IPS-15b (cell line): ENCODE data around the gene HTN3.
"Not testable (repeated sequence)": the region's sequence is repeated elsewhere in the genome, so short reads cannot be mapped to it uniquely, and the experiment has no call there.

ENCODE experiments used
- H3K27me3 ChIP-seq: one replicate; pipeline ENCODE4 v1.6.1; 2013; ENCODE audit warnings: low read length; ENCODE audit not compliant: control insufficient read depth, insufficient read depth
- H3K36me3 ChIP-seq: one replicate; pipeline ENCODE4 v1.6.1; 2013; ENCODE audit warnings: low read length; ENCODE audit not compliant: control insufficient read depth, insufficient read depth
- H3K4me1 ChIP-seq: one replicate; pipeline ENCODE4 v1.6.1; 2013; ENCODE audit warnings: mild to moderate bottlenecking, low read length; ENCODE audit not compliant: control insufficient read depth, insufficient read depth
- H3K4me3 ChIP-seq: one replicate; pipeline ENCODE4 v1.5.1; 2013; ENCODE audit warnings: low read depth, low read length
- H3K9ac ChIP-seq: one replicate; pipeline ENCODE4 v1.6.1; 2013; ENCODE audit warnings: low read depth, mild to moderate bottlenecking, low read length
- H3K9me3 ChIP-seq: one replicate; pipeline ENCODE4 v1.6.1; 2013; ENCODE audit warnings: mild to moderate bottlenecking, low read length; ENCODE audit not compliant: control insufficient read depth, insufficient read depth

The HTN3 gene

DNA sequence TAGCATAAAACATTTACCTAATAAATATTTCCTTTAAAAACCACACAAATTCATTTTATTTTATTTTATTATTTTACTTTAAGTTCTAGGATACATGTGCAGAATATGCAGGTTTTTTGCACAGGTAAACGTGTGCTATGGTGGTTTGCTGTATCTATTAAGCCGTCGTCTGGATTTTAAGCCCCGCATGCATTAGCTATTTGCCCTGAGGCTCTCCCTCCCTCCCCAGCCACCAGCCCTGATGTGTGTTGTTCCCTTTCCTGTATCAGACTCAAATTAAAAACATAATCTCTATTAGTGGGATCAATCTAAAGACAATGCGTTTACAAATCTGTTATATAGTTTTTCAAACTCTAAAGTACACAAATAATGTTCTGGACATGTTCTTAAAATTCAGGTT lies 1.2 kb upstream of the HTN3 start:
- no peak overlapping the region for H3K9ac ChIP-seq
- no peaks in the 10 kb centered on the region for H3K36me3 ChIP-seq
- H3K9me3 ChIP-seq = no peaks in the 10 kb centered on the region
- H3K4me1 ChIP-seq = no peaks in the 10 kb centered on the region
- no peak overlapping the region for H3K4me3 ChIP-seq
- no peaks in the 10 kb centered on the region for H3K27me3 ChIP-seq

- H3K9me3 ChIP-seq, H3K4me3 ChIP-seq, H3K36me3 ChIP-seq, H3K9ac ChIP-seq, H3K4me1 ChIP-seq, H3K27me3 ChIP-seq: not testable (repeated sequence)
Measured at GRCh38 chr4:70037559-70037958, 9.3 kb downstream of the HTN3 start.

- not testable (repeated sequence) for H3K9ac ChIP-seq, H3K9me3 ChIP-seq, H3K27me3 ChIP-seq, H3K4me3 ChIP-seq, H3K36me3 ChIP-seq, H3K4me1 ChIP-seq
Measured at GRCh38 chr4:70039928-70040327, 11.7 kb downstream of the HTN3 start.

DNA sequence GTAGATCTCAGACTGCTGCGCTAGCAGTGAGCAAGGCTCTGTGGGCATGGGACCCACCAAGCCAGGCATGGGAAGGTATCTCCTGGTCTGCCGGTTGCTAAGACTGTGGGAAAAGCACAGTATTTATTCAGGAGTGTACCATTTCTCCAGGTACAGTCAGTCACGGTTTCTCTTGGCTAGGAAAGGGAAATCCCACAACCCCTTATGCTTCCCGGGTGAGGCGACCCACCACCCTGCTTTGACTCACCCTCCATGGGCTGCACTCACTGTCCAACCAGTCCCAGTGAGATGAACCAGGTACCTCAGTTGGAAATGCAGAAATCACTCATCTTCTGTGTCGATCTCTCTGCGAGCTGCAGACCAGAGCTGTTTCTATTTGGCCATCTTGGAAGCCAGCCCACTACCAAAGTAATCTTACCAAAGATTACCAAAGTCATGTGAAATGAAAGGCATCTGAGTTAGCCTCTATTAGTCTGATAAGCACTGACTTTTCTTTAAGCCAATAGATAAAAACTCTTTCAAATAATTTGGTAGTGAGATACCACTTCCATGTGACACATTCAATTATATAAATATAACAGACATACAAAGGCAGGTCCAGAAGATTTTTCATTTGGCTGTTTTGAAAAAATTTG lies 13.5 kb downstream of the HTN3 start:
- no peak overlapping the region for H3K9ac ChIP-seq
- no peaks in the 10 kb centered on the region for H3K9me3 ChIP-seq
- H3K4me3 ChIP-seq = no peak overlapping the region
- no peaks in the 10 kb centered on the region for H3K27me3 ChIP-seq
- no peaks in the 10 kb centered on the region for H3K36me3 ChIP-seq
- H3K4me1 ChIP-seq = no peaks in the 10 kb centered on the region

DNA sequence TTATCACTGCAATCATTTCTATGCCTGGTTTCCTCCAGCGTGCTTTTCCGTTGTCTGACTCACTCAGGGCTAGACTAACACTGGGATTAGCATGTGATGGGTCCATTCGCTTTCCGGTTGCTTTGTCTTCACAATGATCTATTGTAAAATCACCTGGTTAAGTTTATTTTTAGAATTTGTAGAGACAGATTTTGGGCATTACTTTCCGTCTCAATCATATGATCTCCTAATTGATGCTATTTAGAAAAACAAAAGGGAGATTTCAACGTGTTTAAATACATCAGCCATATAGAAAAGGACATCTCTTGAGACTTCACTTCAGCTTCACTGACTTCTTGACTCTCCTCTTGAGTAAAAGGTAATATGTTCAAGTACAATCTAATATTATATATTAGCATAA lies 21.9 kb downstream of the HTN3 start, which contains the start of gene HTN1:
HTN1 (plus strand) TSS at position 301 of the 400 bp plus-strand sequence. CDS start 2,639 bp downstream, outside the sequence.
- H3K36me3 ChIP-seq, H3K9me3 ChIP-seq, H3K27me3 ChIP-seq, H3K4me1 ChIP-seq, H3K9ac ChIP-seq, H3K4me3 ChIP-seq: not testable (repeated sequence)

- not testable (repeated sequence) for H3K9me3 ChIP-seq, H3K27me3 ChIP-seq, H3K9ac ChIP-seq, H3K4me1 ChIP-seq, H3K4me3 ChIP-seq, H3K36me3 ChIP-seq
Measured at GRCh38 chr4:70056534-70056933, 28.3 kb downstream of the HTN3 start.

GRCh38 chr4:70057651-70058050 lies 29.4 kb downstream of the HTN3 start:
- Histone ChIP-seq H3K9me3 (no peaks in the 10 kb centered on the region), H3K9ac (no peak overlapping the region), H3K36me3 (no peaks in the 10 kb centered on the region), H3K4me1 (peaks cover 2% of the 10 kb centered on the region), H3K4me3 (no peak overlapping the region), H3K27me3 (no peaks in the 10 kb centered on the region)

GRCh38 chr4:70059149-70059548 lies 30.9 kb downstream of the HTN3 start:
- Histone ChIP-seq H3K4me1 (peaks cover 2% of the 10 kb centered on the region), H3K9ac (no peak overlapping the region), H3K36me3 (no peaks in the 10 kb centered on the region), H3K9me3 (no peaks in the 10 kb centered on the region), H3K27me3 (no peaks in the 10 kb centered on the region), H3K4me3 (no peak overlapping the region)

- H3K4me3 ChIP-seq = no peak overlapping the region
- no peaks in the 10 kb centered on the region for H3K36me3 ChIP-seq
- H3K27me3 ChIP-seq = no peaks in the 10 kb centered on the region
- no peak overlapping the region for H3K9ac ChIP-seq
- no peaks in the 10 kb centered on the region for H3K9me3 ChIP-seq
- peaks cover 2% of the 10 kb centered on the region for H3K4me1 ChIP-seq
Measured at GRCh38 chr4:70062000-70062399, 33.7 kb downstream of the HTN3 start.

GRCh38 chr4:70080205-70080604 lies 51.9 kb downstream of the HTN3 start:
- H3K9me3 ChIP-seq = no peaks in the 10 kb centered on the region
- H3K4me3 ChIP-seq = no peak overlapping the region
- no peak overlapping the region for H3K9ac ChIP-seq
- no peaks in the 10 kb centered on the region for H3K4me1 ChIP-seq
- no peaks in the 10 kb centered on the region for H3K27me3 ChIP-seq
- no peaks in the 10 kb centered on the region for H3K36me3 ChIP-seq
